Embryonic facial prominence (tissue), 1 donor: ENCODE results near the gene FOXC2.

Experiments used
- DNase-seq: peaks from one replicate; pipeline ENCODE4 v3.0.0-alpha.2; 2016; ENCODE audit errors: extremely low spot score

The FOXC2 gene

GRCh38 chr16:86533076-86533475, 33.6 kb upstream of the FOXC2 start:
- no peak for DNase-seq

- no peak for DNase-seq
Measured at GRCh38 chr16:86533767-86534351, 32.8 kb upstream of the FOXC2 start.

- DNase-seq: no peak
Measured at GRCh38 chr16:86534779-86535615, 31.6 kb upstream of the FOXC2 start.

GRCh38 chr16:86536621-86537020, 30.0 kb upstream of the FOXC2 start:
- no peak for DNase-seq

- no peak for DNase-seq
Measured at GRCh38 chr16:86537486-86537885, 29.1 kb upstream of the FOXC2 start.

GRCh38 chr16:86538196-86538780, 28.3 kb upstream of the FOXC2 start:
- DNase-seq: no peak

GRCh38 chr16:86540894-86541293, 25.7 kb upstream of the FOXC2 start:
- DNase-seq: no peak

- no peak for DNase-seq
Measured at GRCh38 chr16:86541560-86541959, 25.1 kb upstream of the FOXC2 start.

GRCh38 chr16:86542756-86543750, 23.6 kb upstream of the FOXC2 start:
- no peak for DNase-seq

- DNase-seq: no peak
Measured at GRCh38 chr16:86545481-86545880, 21.1 kb upstream of the FOXC2 start.

- DNase-seq: no peak
Measured at GRCh38 chr16:86545954-86546637, 20.5 kb upstream of the FOXC2 start.

- DNase-seq: no peak
Measured at GRCh38 chr16:86546638-86547013, 20.0 kb upstream of the FOXC2 start.

GRCh38 chr16:86547286-86547685, 19.3 kb upstream of the FOXC2 start:
- DNase-seq: no peak

- no peak for DNase-seq
Measured at GRCh38 chr16:86549076-86549892, 17.3 kb upstream of the FOXC2 start.

GRCh38 chr16:86549893-86550190, 16.8 kb upstream of the FOXC2 start:
- DNase-seq: no peak

GRCh38 chr16:86550281-86550680, 16.3 kb upstream of the FOXC2 start:
- no peak for DNase-seq

GRCh38 chr16:86553356-86553755, 13.3 kb upstream of the FOXC2 start:
- no peak for DNase-seq

- DNase-seq: no peak
Measured at GRCh38 chr16:86554599-86554916, 12.1 kb upstream of the FOXC2 start.

GRCh38 chr16:86554917-86555703, 11.5 kb upstream of the FOXC2 start, which contains the start of gene MTHFSD:
TSS of gene MTHFSD (minus strand) at chr16:86555235. CDS start at chr16:86555184, 51 bp downstream.
- DNase-seq: peak; percentile 87

GRCh38 chr16:86555704-86556075, 10.9 kb upstream of the FOXC2 start:
- no peak for DNase-seq
